ENCODE data around the gene GMPPA. TPM values are rescaled to one million over a fixed set of nuclear protein-coding genes. Genes with fewer than 3 reads are reported as not detected.

GMPPA gene
- total RNA-seq, 4 donors from 2014 or later, result 5.4 to 29.9 (median 19.8) TPM

GRCh38 chr2:219521066-219521880, 22.6 kb downstream of the GMPPA start:
- DNase-seq (ENCODE audit: low spot score in 2 of 2), result no peak
- H3K4me3 ChIP-seq (ENCODE audit: low read depth, poor library complexity, severe bottlenecking), result no peak overlapping the region
- no peak for TF ChIP-seq POLR2A (IDR thresholded peaks at IDR 0.05)
- no peak for TF ChIP-seq CTCF (IDR thresholded peaks at IDR 0.05)
- intact Hi-C loops (cut with DNase I; ENCODE audit: low total_unique reads), result no loop called here
- WGBS, 2 donors, result 16 to 22% methylated on average over 14 of the region's 14 CpGs

- 1 to 4% methylated on average over 47 to 55 of the region's 70 CpGs for WGBS, 2 donors
- intact Hi-C loops (cut with DNase I; ENCODE audit: low total_unique reads), result no loop called here
- TF ChIP-seq CTCF (IDR thresholded peaks at IDR 0.05) (no peak), POLR2A (IDR thresholded peaks at IDR 0.05) (no peak)
- no peak for DNase-seq (ENCODE audit: low spot score in 2 of 2)
- H3K4me3 ChIP-seq (ENCODE audit: low read depth, poor library complexity, severe bottlenecking), result no peak overlapping the region
Measured at GRCh38 chr2:219522111-219523030, 23.7 kb downstream of the GMPPA start.

- TF ChIP-seq CTCF (IDR thresholded peaks at IDR 0.05), result no peak
- no peak for TF ChIP-seq POLR2A (IDR thresholded peaks at IDR 0.05)
- WGBS, 2 donors, result 35 to 36% methylated on average over 24 of the region's 24 CpGs
Measured at GRCh38 chr2:219523031-219523671, 24.5 kb downstream of the GMPPA start.

GRCh38 chr2:219524817-219525216, 26.1 kb downstream of the GMPPA start:
- whole genome bisulfite sequencing, 2 donors, result 90 to 97% methylated on average over 2 of the region's 2 CpGs
- no peak for DNase-seq (ENCODE audit: low spot score in 2 of 2)
- intact Hi-C loops (cut with DNase I; ENCODE audit: low total_unique reads), result no loop called here

More at GRCh38 chr2:219523031-219523671, 24.5 kb downstream of the GMPPA start:
- no peak overlapping the region for H3K4me3 ChIP-seq (ENCODE audit: low read depth, poor library complexity, severe bottlenecking)
- DNase-seq (ENCODE audit: low spot score in 2 of 2), result no peak
- intact Hi-C loops (cut with DNase I; ENCODE audit: low total_unique reads), result no loop called here

More at GRCh38 chr2:219524817-219525216, 26.1 kb downstream of the GMPPA start:
- H3K4me3 ChIP-seq (ENCODE audit: low read depth, poor library complexity, severe bottlenecking), result no peak overlapping the region
- no peak for TF ChIP-seq CTCF (IDR thresholded peaks at IDR 0.05)
- no peak for TF ChIP-seq POLR2A (IDR thresholded peaks at IDR 0.05)
